Psoas muscle (tissue), 8 donors: ENCODE results near the gene UXS1. TPM values are rescaled to one million over a fixed set of nuclear protein-coding genes. Genes with fewer than 3 reads are reported as not detected.

Experiments
- ATAC-seq, 4 donors: fragments of 200-7000 bp; cut with Tn5 transposase; one replicate each; pipeline ENCODE4 v1.9.1; 2020; ENCODE audit warnings: moderate library complexity in 3 of 4, mild to moderate bottlenecking in 2 of 4
- DNase-seq, 2 donors: peaks; one replicate each; pipeline ENCODE4 v3.0.0-alpha.2; 2020
- H3K27ac ChIP-seq: fragments of 200-600 bp; one replicate; pipeline ENCODE4 v1.8.0; 2022
- H3K27me3 ChIP-seq, 3 donors: fragments of 200-600 bp in 1 of 3; one replicate each; pipeline versions ENCODE4 v1.6.1 to v1.8.0; 2013 to 2022; ENCODE audit warnings: low read length in 2 of 3, mild to moderate bottlenecking in 2 of 3, moderate library complexity in 1 of 3; ENCODE audit not compliant: insufficient read depth in 3 of 3
- H3K36me3 ChIP-seq, 2 donors: fragments of 200-600 bp in 1 of 2; one replicate each; pipeline versions ENCODE4 v1.6.1 to v1.8.0; 2013 to 2022; ENCODE audit warnings: low read depth in 1 of 2, mild to moderate bottlenecking in 1 of 2, moderate library complexity in 1 of 2; ENCODE audit not compliant: insufficient read depth in 1 of 2
- H3K4me1 ChIP-seq: fragments of 200-600 bp; one replicate; pipeline ENCODE4 v1.8.0; 2022
- H3K4me3 ChIP-seq: fragments of 200-600 bp; one replicate; pipeline ENCODE4 v1.8.0; 2022; ENCODE audit warnings: mild to moderate bottlenecking
- H3K9me3 ChIP-seq: fragments of 200-600 bp; one replicate; pipeline ENCODE4 v1.8.0; 2022
- CTCF ChIP-seq: fragments of 200-600 bp; IDR thresholded peaks from one replicate; pipeline ENCODE4 v1.8.0; 2022; ENCODE audit warnings: antibody characterized with exemption
- WGBS, 3 donors: extraction: QIAGEN DNeasy Blood & Tissue Kit; methylation state at CpG; one replicate each; pipeline versions ENCODE4 v1.1.6 to v1.1.7; 2013; 5-methylcytosine and 5-hydroxymethylcytosine counted together
- intact Hi-C, 2 donors: fragments of 100-400 bp; cut with DNase I; formaldehyde crosslinking; loops; one replicate each; pipeline versions ENCODE4 v1.11.0 to v1.14.2; 2022
- polyA plus RNA-seq, 3 donors: library from polyadenylated mRNA; stranded (reverse); fragments of 200-250 nt; gene quantifications; one replicate each; pipeline ENCODE4 v1.2.3, GENCODE V29; 2013
- total RNA-seq, 4 donors: library from RNA; stranded (reverse); fragmentation: NEBNext Ultra II Directional in 2 of 4; extraction: Animal tissue kit (Norgen Biotek cat#: 25700) in 2 of 4; gene quantifications; one replicate each; pipeline versions ENCODE4 v1.2.1 to v1.2.4, GENCODE V29; 2021 to 2023
- donor health status: healthy with polysubstance abuse.
- donor health status: DM: no; HTN: no; CAD: no; lungs with moderate emphysema.
- donor health status: Bipolar disorder and iron deficiency.
- donor health status: healthy.
- donor health status: DM: yes; HTN: yes; CAD: no.
- donor health status: DM: no; HTN: no; CAD: no.
- donor health status: DM: no; HTN: no; CAD: no.
- donor health status: DM: yes; HTN: yes; CAD: no.

UXS1 gene
- total and polyA plus RNA-seq, 7 donors, result 12.2 to 36.0 (median 22.5) TPM

- ATAC-seq, result no peak
- 82 to 84% (median 84%) methylated on average over 5 of the region's 5 CpGs for WGBS, 3 donors
- Histone ChIP-seq H3K36me3 (no peaks in the 10 kb centered on the region), H3K9me3 (no peaks in the 10 kb centered on the region), H3K27me3 (no peaks in the 10 kb centered on the region), H3K27ac (no peak overlapping the region), H3K4me1 (peaks cover 6% of the 10 kb centered on the region), H3K4me3 (no peak overlapping the region)
- intact Hi-C loops, result no loop called here
- TF ChIP-seq CTCF, result no peak
- no peak for DNase-seq
Measured at GRCh38 chr2:106062627-106063026, 131.5 kb downstream of the UXS1 start.

DNA sequence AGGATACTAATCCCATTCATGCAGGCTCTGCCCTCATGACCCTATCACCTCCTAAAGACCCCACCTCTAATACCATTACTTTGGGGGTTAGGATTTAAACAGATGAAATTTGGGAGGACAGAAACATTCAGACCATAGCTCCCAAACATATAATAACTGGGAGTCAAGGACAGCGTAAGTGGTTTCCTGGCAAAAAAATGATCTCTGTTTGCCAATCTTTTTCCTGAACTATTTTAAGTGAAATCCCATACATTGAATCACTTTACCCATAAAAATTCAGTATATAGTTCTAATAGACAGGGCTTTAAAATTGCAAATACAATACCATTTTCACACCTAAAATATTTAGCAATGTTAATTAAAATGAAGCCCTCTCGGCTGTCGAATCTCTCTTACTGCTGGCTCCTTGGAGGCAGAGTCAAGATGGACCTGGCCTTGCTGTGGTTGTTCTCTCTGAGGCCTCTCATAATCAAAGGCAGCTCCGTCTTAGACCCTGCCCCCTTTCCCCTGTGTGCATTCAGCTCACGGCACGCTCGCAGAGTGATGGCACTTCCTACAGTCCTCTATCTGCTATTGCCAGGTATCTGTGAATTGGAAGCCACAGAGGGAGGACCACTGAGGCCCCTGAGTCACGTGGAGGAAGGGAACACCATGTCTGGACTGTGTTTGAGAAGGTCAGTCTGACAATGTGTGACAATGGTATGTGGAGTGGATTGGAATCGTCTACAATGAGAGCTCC, 132.3 kb downstream of the UXS1 start:
- Histone ChIP-seq H3K36me3 (no peaks in the 10 kb centered on the region), H3K4me3 (no peak overlapping the region), H3K27me3 (no peaks in the 10 kb centered on the region), H3K27ac (no peak overlapping the region), H3K4me1 (peaks cover 6% of the 10 kb centered on the region), H3K9me3 (no peaks in the 10 kb centered on the region)
- DNase-seq (no peak), ATAC-seq (no peak)
- intact Hi-C loops, result no loop called here
- no peak for TF ChIP-seq CTCF
- WGBS, 3 donors, result 82 to 84% (median 82%) methylated on average over 9 of the region's 9 CpGs

GRCh38 chr2:106059416-106060065, 134.6 kb downstream of the UXS1 start:
- no peak for TF ChIP-seq CTCF
- no peaks in the 10 kb centered on the region for H3K36me3 ChIP-seq
- no peak overlapping the region for H3K27ac ChIP-seq
- no peaks in the 10 kb centered on the region for H3K4me1 ChIP-seq
- intact Hi-C loops, result no loop called here
- no peaks in the 10 kb centered on the region for H3K9me3 ChIP-seq
- no peak for ATAC-seq
- H3K27me3 ChIP-seq, result no peaks in the 10 kb centered on the region
- H3K4me3 ChIP-seq, result no peak overlapping the region
- 74 to 77% (median 75%) methylated on average over 6 of the region's 6 CpGs for WGBS, 3 donors
- DNase-seq, result no peak

GRCh38 chr2:106058469-106059137, 135.5 kb downstream of the UXS1 start:
- no peaks in the 10 kb centered on the region for H3K9me3 ChIP-seq
- H3K27ac ChIP-seq, result no peak overlapping the region
- intact Hi-C loops, result no loop called here
- H3K4me1 ChIP-seq, result peaks cover under 1% of the 10 kb centered on the region
- no peak overlapping the region for H3K4me3 ChIP-seq
- H3K27me3 ChIP-seq, result no peaks in the 10 kb centered on the region
- no peak for ATAC-seq
- TF ChIP-seq CTCF, result no peak
- no peak for DNase-seq
- 90 to 95% (median 93%) methylated on average over 4 of the region's 4 CpGs for WGBS, 3 donors
- no peaks in the 10 kb centered on the region for H3K36me3 ChIP-seq
